Endothelial cell of umbilical vein (primary cell): ENCODE data around the gene PELI2. TPM values are rescaled to one million over a fixed set of nuclear protein-coding genes. Genes with fewer than 3 reads are reported as not detected.

ENCODE experiments used
- BruUV-seq: library from RNA; stranded (reverse); fragments of 400-500 nt; replicated peaks from 2 replicates; lab custom pipeline; 2021; lab: Mats Ljungman, UMichigan
- CTCF ChIA-PET: fragments of 300-600, 350-600 bp; sonication (Branson Sonifier 250); formaldehyde crosslinking; loops from one replicate; lab custom pipeline; 2021; ENCODE audit warnings: antibody characterized with exemption, inconsistent platforms; lab: Charles Lee
- POLR2A ChIA-PET: fragments of 300-600, 350-600 bp; sonication (Branson Sonifier 250); formaldehyde crosslinking; loops from one replicate; lab custom pipeline; 2021; ENCODE audit warnings: antibody characterized with exemption, inconsistent platforms; lab: Charles Lee
- DNase-seq: peaks from one replicate; pipeline ENCODE4 v3.0.0-alpha.2; 2011; ENCODE audit warnings: low read depth, low spot score
- FAIRE-seq: peaks from 2 replicates; lab custom pipeline; 2011; peaks lifted over from hg19 to GRCh38; lab: Jason Lieb, UNC
- H2AFZ ChIP-seq: 2 replicates; pipeline ENCODE4 v1.6.0; 2012; ENCODE audit warnings: low read depth, low read length, control low read depth, inconsistent platforms
- H3K27ac ChIP-seq: 2 replicates; pipeline ENCODE4 v1.5.1; 2011; ENCODE audit warnings: low read depth, mild to moderate bottlenecking, control low read depth, low read length, moderate library complexity; ENCODE audit not compliant: insufficient read depth
- H3K27me3 ChIP-seq, 2 experiments: 2 replicates each; pipeline versions ENCODE4 v1.6.0 to v1.6.1; 2011; ENCODE audit warnings: low read length in 2 of 2, mixed read lengths in 1 of 2; ENCODE audit not compliant: control insufficient read depth in 2 of 2, insufficient read depth in 2 of 2
- H3K36me3 ChIP-seq, 2 experiments: 2 replicates in 1 of 2; 3 replicates in 1 of 2; pipeline ENCODE4 v1.5.1; 2011; ENCODE audit warnings: low read length in 2 of 2, mild to moderate bottlenecking in 1 of 2, moderate library complexity in 1 of 2; ENCODE audit not compliant: control insufficient read depth in 2 of 2, insufficient read depth in 2 of 2; ENCODE audit errors: extremely low read depth in 1 of 2
- H3K4me1 ChIP-seq: 3 replicates; pipeline ENCODE4 v1.5.1; 2011; ENCODE audit warnings: mild to moderate bottlenecking, low read length; ENCODE audit not compliant: control insufficient read depth, insufficient read depth; ENCODE audit errors: extremely low read depth
- H3K4me2 ChIP-seq: 2 replicates; pipeline ENCODE4 v1.6.1; 2011; ENCODE audit warnings: low read length, control low read depth, mixed read lengths; ENCODE audit not compliant: insufficient read depth
- H3K4me3 ChIP-seq, 3 experiments: fragments of 200-600 bp in 1 of 3; sonication (generic), shearing (Covaris generic) in 1 of 3; replicated peaks in 1 of 3; 2 replicates each; pipeline ENCODE4 v1.5.1; 2011 to 2016; ENCODE audit warnings: control low read depth in 3 of 3, low read length in 3 of 3, mild to moderate bottlenecking in 2 of 3, inconsistent platforms in 1 of 3, low read depth in 1 of 3, moderate library complexity in 1 of 3; ENCODE audit not compliant: insufficient read depth in 1 of 3
- H3K79me2 ChIP-seq: 2 replicates; pipeline ENCODE4 v1.6.0; 2012; ENCODE audit warnings: low read length, inconsistent platforms; ENCODE audit not compliant: control insufficient read depth, insufficient read depth
- H3K9ac ChIP-seq: replicated peaks from 2 replicates; pipeline ENCODE3; 2011; ENCODE audit warnings: low read length, control low read depth; ENCODE audit not compliant: insufficient read depth; ENCODE audit errors: extremely low read depth
- H3K9me1 ChIP-seq: replicated peaks from 3 replicates; pipeline ENCODE4 v1.6.0; 2011; ENCODE audit warnings: mild to moderate bottlenecking, low read length; ENCODE audit not compliant: control insufficient read depth, insufficient read depth; ENCODE audit errors: extremely low read depth
- H3K9me3 ChIP-seq: replicated peaks from 2 replicates; pipeline ENCODE4 v1.5.1; 2012; ENCODE audit warnings: low read length, inconsistent platforms; ENCODE audit not compliant: control insufficient read depth, insufficient read depth
- H4K20me1 ChIP-seq: replicated peaks from 2 replicates; pipeline ENCODE3; 2011; ENCODE audit warnings: mild to moderate bottlenecking, low read length; ENCODE audit not compliant: control insufficient read depth, insufficient read depth; ENCODE audit errors: extremely low read depth
- CTCF ChIP-seq, 2 donors: IDR thresholded peaks; 1 replicate in 1 of 2; 2 replicates in 1 of 2; pipeline ENCODE4 v1.5.1; 2011; ENCODE audit warnings: low read length in 2 of 2, mild to moderate bottlenecking in 2 of 2, moderate library complexity in 2 of 2, control low read depth in 1 of 2, inconsistent platforms in 1 of 2, low read depth in 1 of 2; ENCODE audit not compliant: insufficient read depth in 1 of 2; ENCODE audit errors: extremely low read depth in 1 of 2
- EZH2 ChIP-seq: IDR thresholded peaks from 2 replicates; pipeline ENCODE4 v1.6.1; 2012; ENCODE audit warnings: borderline replicate concordance, low read depth, mild to moderate bottlenecking, moderate library complexity, low read length, inconsistent platforms; ENCODE audit not compliant: severe bottlenecking
- FOS ChIP-seq: IDR thresholded peaks from 2 replicates; pipeline ENCODE4 v1.6.1; 2011; ENCODE audit warnings: mild to moderate bottlenecking, low read length, moderate library complexity, borderline replicate concordance; ENCODE audit not compliant: insufficient read depth
- GATA2 ChIP-seq: IDR thresholded peaks from 2 replicates; pipeline ENCODE4 v1.7.0; 2011; ENCODE audit warnings: low read depth, mild to moderate bottlenecking, moderate library complexity, mixed read lengths, low read length; ENCODE audit not compliant: insufficient read length, insufficient read depth
- JUN ChIP-seq: IDR thresholded peaks from 2 replicates; pipeline ENCODE4 v1.6.1; 2011; ENCODE audit warnings: borderline replicate concordance, low read depth; ENCODE audit not compliant: insufficient read length, insufficient read depth
- MAX ChIP-seq: IDR thresholded peaks from 2 replicates; pipeline ENCODE4 v1.6.1; 2011; ENCODE audit not compliant: insufficient read depth, insufficient read length
- MYC ChIP-seq: IDR thresholded peaks from one replicate; pipeline ENCODE4 v1.6.1; 2011; ENCODE audit warnings: mild to moderate bottlenecking, low read depth, low read length
- POLR2A ChIP-seq: IDR thresholded peaks from 2 replicates; pipeline ENCODE4 v1.6.1; 2012; ENCODE audit warnings: low read depth, mild to moderate bottlenecking, control low read depth, low read length
- POLR2AphosphoS5 ChIP-seq: IDR thresholded peaks from 2 replicates; pipeline ENCODE4 v1.6.1; 2012; ENCODE audit warnings: low read depth, mild to moderate bottlenecking, control low read depth, low read length, moderate library complexity; ENCODE audit not compliant: insufficient read depth
- dilution Hi-C: fragments of 300-500 bp; cut with MboI; formaldehyde crosslinking; loops from one replicate; pipeline ENCODE4 v1.15.0; 2019; ENCODE audit warnings: low sequenced_read_pairs; ENCODE audit not compliant: extremely low pct_ligation_motif_present
- intact Hi-C: fragments of 100-400 bp; cut with micrococcal nuclease; formaldehyde crosslinking; loops from one replicate; pipeline ENCODE4 v1.10.0; 2022
- polyA plus RNA-seq, 4 experiments: library from polyadenylated mRNA; depleted of rRNA in 3 of 4; stranded (reverse) in 3 of 4; unstranded in 1 of 4; fragments of >200 nt; gene quantifications; 2 replicates each; pipeline versions ENCODE4 v1.2.1 to v1.2.3, GENCODE V29; 2011 to 2012; ENCODE audit warnings: missing spikeins in 1 of 4
- total RNA-seq: library from RNA; stranded (reverse); gene quantifications from 2 replicates; pipeline ENCODE4 v1.2.3, GENCODE V29; 2021

The PELI2 gene
- total and polyA plus RNA-seq, 2 donors (not counting 3 experiments of a cell fraction or from before 2014, with no cell fraction given) = 11.5 to 13.0 TPM

- no TSS peak for BruUV-seq
- CTCF ChIA-PET = interaction anchor here (1.2 kb wide), 1 partner anchor 52 kb away, joined by 3 read pairs; no protein-coding TSS in a partner anchor
Observed at GRCh38 chr14:56175773-56176172, 57.6 kb downstream of the PELI2 start.

More at GRCh38 chr14:56175773-56176172, 57.6 kb downstream of the PELI2 start:
- no peak overlapping the region for H3K27ac ChIP-seq
- H3K36me3 ChIP-seq = no peaks in the 10 kb centered on the region
- dilution Hi-C loops (no loop called here), intact Hi-C loops (no loop called here)
- DNase-seq = no peak
- no peak overlapping the region for H3K4me3 ChIP-seq
- H4K20me1 ChIP-seq = no peaks in the 10 kb centered on the region
- H3K9me1 ChIP-seq = no peaks in the 10 kb centered on the region
- peaks cover 17% of the 10 kb centered on the region for H3K4me1 ChIP-seq
- no peak for FAIRE-seq
- no peak overlapping the region for H3K9ac ChIP-seq
- H3K79me2 ChIP-seq = no peaks in the 10 kb centered on the region
- TF ChIP-seq MYC (no peak), EZH2 (no peak), POLR2A (no peak), POLR2AphosphoS5 (no peak), FOS (no peak), GATA2 (no peak), CTCF (IDR thresholded peaks at IDR 0.05; ENCODE audit: extremely low read depth in 1 of 2, insufficient read depth in 1 of 2, low read depth in 1 of 2, low read length in 2 of 2) (no peak), MAX (no peak), JUN (no peak)
- no peaks in the 10 kb centered on the region for H3K9me3 ChIP-seq
- no peak overlapping the region for H2AFZ ChIP-seq
- H3K4me2 ChIP-seq = no peak overlapping the region
- POLR2A ChIA-PET = no interaction called here
- H3K27me3 ChIP-seq = no peaks in the 10 kb centered on the region
